NCI-H2029 (cell line): ENCODE data around the gene GFRA1.

Experiments used
- DNase-seq: peaks from one replicate; lab custom pipeline; 2025; lab: John Stamatoyannopoulos, UW

Gene GFRA1

GRCh38 chr10:116272440-116273283, at the start of gene GFRA1:
GFRA1 (minus strand) TSS chr10:116273206; CDS start chr10:116272029, 1,177 bp downstream.
- DNase-seq: no peak

DNA sequence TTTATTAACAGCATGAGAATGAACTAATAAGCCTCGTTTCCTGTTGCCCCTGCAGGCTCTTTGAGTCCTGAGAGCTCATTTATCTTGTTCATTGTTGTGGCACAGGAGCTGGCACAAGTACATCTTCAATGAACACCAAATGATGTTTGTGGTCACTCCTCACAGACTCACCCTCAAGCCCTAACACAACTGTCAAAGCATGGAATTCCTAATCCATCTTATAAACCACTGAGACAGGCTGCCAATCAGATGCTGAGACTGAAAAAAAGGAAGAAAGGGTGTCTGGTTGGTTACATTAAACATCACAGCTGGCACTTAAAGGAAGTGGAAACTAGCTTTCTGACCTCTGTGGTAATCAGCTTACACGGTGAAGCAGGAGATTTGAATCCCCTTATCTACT, 43.5 kb upstream of the GFRA1 start:
- DNase-seq: no peak

- DNase-seq: no peak
These were observed 39.5 kb upstream of the GFRA1 start for GRCh38 chr10:116312548-116312947.

GRCh38 chr10:116311706-116312490, 38.9 kb upstream of the GFRA1 start:
- DNase-seq: no peak

DNA sequence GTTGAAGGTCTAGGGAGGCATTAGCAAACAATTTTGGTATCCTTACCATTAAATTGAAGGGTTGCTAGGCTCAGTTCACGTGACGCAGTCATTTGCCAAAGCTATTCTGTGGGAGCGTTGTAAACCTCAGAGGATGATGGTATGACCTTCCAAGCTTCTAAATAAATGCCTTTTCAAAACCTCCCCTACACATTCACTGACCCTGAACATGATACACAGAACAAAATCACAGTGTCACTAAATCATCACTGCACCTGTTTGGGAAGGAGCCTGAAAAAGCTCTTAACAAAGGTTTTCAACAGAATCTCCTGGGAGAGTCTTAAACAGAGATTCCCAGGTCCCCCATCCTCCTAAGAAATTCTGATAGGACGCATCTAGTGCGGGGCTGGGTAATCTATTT, 38.0 kb upstream of the GFRA1 start:
- no peak for DNase-seq

DNA sequence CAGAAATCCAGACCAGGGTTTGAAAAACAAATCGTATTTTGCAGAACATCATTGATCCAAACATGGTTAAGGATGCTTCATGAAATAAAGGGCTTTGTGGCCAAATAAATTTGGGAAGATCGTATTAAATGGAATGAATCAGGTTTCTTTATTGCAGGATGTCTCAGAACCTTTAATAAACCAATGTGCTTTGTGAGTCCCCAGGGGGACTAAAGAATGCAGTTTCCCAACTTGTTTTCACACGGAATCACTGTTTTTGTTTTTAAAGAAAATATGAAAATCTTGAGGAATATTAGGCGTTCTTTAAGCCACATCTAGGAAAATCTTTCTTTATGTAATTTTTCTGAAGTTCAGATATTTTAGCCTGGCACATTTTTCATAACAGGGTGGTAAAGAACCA, 34.4 kb upstream of the GFRA1 start:
- no peak for DNase-seq

DNA sequence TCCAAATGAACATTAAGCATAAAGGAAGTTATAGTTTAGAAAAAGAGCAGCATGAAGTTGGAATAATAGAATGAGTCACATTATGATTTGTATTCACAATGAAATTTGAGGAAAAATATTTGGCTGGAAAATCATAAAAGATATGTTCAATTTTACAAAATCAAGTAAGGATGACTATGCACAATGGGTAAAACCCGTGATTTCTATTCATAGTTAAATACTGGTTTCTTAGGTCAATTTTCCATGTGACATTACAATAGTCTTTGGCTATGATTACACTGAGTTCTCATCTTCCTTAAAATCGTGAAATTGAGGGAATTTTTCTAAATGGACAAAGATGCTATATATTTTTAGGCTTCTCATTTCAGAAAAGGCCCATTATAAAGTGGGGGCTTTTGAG, 33.8 kb upstream of the GFRA1 start:
- DNase-seq: no peak

DNA sequence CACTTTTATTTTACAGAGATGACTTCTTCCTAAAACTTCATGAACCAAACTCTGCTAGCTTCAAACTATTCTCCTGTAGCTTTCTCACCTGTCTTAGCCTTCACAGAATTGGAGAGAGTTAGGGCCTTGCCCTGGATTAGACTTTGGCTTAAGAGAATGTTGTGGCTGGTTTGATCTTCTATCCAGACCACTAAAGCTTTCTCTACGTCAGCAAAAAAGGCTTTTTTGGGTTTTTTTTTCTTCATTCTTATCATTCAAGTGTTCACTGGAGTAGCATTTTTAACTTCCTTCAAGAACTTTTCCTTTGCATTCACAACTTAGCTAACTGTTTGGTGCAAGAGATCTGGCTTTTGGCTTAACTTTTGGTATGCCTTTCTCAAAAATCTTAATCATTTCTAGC, 31.9 kb upstream of the GFRA1 start:
- DNase-seq: no peak

- DNase-seq: no peak
These were observed 27.5 kb upstream of the GFRA1 start for GRCh38 chr10:116300542-116300941.

DNA sequence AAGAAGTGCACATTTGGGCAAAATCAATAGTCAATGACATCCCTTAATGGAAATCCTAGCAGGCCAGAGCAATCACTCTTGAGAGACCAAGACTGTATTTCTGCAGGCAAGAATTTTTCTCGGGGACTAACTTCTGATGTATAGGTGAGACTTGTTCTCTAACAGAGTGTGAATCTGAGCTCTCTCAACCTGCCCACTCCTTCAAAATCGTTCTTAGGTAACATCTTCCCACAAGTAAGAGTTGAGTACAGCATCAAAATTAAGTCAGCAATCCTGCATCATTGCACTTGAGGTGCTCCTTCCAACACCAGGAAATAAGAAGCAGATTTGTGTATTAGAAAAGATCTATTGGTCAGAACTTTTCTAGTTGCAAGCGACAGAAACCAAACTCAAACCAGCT, 25.6 kb upstream of the GFRA1 start:
- DNase-seq: no peak

DNA sequence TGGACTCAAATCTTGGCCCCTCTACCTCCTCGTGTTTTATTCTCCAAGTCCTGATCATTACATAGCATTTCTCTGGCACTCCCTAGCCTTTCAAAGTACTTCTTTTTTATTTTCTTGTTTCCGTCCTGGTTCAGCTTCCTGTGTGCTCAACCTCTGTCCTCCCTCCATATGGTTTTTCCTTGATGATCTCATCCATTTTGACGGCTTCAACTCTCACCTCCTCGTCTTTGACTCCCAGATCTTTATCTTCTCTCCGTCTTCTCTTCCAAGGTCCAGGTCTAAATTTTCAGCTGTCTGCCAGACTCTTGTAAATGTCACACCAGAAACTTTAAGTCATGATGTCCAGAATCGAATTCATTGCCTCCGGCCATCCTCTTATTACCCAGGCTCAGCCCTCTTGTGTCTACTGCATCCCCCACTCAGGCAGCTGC, 23.3 kb upstream of the GFRA1 start:
- no peak for DNase-seq

DNA sequence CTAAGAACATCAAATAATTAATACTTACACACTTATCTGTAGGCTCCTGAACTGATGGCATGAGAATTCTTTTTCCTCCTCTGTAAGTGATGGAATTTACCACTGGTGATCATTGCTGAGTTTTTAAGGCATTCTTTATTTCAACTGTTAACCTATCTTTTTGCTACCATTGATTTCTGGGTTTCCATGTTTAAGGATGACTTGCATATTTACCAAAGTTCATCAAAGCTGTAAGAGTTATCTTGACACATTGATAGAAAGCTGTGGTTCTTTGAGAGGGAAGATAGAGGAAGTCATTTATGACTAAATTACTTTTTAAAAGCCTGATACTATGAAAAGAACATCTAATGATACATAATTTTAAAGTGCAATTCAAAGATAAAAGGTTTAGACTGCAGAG, 19.5 kb upstream of the GFRA1 start:
- no peak for DNase-seq

GRCh38 chr10:116289652-116290051, 16.6 kb upstream of the GFRA1 start:
- no peak for DNase-seq

DNA sequence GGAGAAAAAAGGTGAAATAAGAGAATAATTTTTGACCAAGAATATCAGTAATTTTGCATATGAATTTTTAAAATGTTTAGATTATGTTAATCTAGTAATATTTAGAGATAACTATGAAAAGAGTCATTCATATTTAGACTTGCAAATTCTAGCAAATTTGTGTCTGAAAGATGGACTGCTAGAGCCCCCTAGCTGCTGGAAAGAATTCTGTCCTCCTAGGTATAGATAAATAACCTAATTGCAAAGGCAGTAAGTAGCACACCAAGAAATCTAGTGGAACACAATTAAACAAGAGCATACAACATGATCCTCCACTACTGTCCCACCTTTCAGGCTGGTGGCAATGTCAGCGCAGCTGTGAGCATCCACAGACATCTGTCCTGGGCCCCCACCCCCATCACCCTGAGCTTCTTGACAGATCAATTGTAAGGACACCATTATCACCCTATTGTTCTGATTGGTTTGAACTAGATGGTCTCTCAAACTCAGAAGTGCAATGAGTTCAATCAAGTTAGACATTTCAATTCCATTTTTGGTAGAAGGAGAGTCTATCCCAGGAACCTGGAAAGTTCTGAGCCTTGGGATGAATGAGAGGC, 15.0 kb upstream of the GFRA1 start:
- DNase-seq: no peak

GRCh38 chr10:116286626-116287200, 13.7 kb upstream of the GFRA1 start:
- DNase-seq: no peak

- no peak for DNase-seq
These were observed 8.8 kb upstream of the GFRA1 start for GRCh38 chr10:116281775-116282174.

DNA sequence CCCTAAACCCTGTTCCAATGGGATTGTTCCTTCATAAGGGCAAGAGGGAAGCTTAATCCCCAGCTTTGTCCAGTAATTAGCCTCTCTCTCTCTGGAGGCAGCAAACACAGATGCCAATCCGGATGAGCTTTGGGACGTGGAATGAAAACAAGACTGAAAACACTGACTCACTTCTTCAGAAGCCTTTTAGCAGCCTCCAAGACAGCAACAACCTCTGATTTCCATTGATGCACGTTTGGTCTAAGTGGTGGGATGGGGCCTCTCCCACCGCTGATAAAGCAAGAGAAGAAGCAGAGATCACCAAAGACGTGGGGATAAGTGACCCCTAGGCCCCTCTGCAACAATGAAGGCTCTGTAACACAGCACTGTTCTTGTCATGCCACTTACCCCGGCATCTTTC, 5.8 kb upstream of the GFRA1 start:
- DNase-seq: no peak

DNA sequence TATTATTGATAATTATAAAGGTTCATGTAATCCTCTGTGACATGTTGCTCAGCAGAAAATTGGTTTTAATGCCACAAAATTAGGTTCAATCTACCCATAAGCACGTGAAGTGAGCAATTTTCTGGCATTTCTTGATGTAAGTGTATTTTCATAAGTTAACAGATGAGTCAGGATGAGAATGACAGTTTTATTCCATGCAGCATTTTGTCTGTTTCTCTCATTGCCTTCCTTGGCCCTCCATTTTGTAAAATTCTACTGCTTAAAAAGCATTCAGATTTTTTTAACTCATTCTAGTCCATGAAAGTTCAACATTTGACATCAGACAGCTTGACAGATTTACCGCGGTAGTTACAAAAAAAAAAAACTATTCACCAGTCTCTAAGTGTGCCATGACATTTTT, 4.0 kb upstream of the GFRA1 start:
- no peak for DNase-seq

DNA sequence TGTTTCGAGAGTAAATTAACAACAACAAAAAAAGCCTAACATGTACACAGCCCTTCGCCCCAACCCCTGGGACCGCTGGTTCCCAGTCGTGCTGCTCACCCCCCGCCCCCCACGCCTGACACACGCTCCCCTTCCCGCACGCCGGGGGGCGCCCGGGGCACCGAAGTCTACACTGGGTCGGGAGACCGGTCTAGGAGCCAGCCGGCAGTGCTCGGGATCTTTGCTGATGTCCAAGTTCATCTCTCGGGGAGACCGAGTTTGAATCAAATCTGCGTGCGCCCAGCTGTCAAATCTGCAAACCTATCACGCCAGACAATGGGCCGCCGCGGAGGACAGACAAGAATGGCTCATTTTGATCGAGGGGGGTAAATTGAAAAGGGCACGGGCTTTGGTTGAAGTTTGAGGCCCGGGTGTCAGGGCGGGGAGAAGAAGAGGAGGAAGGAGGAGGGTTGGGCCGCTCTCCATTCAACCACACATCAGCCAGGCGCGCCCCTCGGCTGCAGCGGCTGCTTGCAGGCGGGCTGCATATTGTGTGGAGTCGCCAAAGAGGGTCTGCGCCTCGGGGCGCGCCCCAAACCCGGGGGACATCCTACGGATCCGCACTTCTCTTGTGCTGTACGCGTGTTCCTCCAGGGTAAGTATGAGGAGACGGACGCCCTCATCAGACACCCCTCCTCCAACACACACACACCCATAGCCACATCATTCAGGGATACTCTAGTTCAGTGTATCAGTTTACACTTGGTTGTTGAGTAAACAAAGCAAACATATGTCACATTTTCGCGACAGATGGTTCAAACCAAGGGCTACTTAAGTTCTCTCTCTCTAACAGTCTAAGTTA, 1.3 kb upstream of the GFRA1 start:
- DNase-seq: no peak

DNA sequence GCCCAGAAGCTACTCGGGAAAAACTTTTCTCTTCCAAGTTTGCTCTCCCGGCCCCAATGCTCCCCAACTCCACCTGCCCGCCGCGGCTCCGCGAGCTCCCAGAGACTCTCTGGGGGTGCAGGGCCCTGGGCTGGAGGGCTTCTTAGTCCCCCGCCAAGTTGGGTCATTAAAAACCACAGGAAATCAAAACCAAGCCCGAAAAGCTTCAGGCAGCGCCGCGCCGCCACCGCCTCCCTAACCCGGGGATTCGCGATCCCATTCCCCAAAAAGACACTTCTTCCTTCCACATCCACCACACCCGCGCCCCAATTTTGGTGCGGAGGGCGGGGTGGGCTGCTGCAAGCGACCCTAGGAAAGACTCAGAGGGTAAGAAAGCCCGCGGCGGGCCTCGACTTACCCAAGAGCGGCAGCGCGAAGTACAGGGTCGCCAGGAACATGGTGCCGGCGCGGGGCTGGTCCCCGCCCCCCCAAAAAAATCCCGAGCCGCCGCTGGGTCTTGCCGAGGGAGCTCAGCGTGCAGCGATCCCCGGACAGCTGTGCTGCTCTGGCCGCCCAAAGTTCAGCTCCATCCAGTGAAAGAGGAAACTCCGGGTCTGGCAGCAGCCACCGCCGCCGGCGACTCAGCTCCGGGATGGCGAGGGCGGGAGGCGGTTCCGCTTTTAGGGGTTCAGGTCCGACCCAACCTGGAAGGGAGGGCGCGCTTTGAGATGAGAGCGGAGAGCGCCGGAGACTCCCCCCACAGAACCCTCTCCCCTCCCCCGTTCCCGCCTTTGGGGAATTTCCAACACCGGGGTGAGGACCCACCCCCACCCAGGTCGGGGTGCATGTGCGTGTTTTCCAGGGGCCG, 1.2 kb downstream of the GFRA1 start:
- no peak for DNase-seq
